DND-41 (cell line): Measurements from ENCODE around the gene PTPRG.

ENCODE experiments used
- EZH2 ChIP-seq: IDR thresholded peaks from 3 replicates; pipeline ENCODE4 v1.6.1; 2012; ENCODE audit warnings: borderline replicate concordance, low read depth, mild to moderate bottlenecking, moderate library complexity, low read length, inconsistent platforms; ENCODE audit not compliant: severe bottlenecking
- TF ChIP-seq, protein P1 (sequence below): IDR thresholded peaks from 2 replicates; pipeline ENCODE4 v1.5.1; 2012; ENCODE audit warnings: borderline replicate concordance, low read length, moderate library complexity, mild to moderate bottlenecking; ENCODE audit not compliant: poor library complexity, severe bottlenecking; ENCODE audit errors: extremely low read depth

DNA sequence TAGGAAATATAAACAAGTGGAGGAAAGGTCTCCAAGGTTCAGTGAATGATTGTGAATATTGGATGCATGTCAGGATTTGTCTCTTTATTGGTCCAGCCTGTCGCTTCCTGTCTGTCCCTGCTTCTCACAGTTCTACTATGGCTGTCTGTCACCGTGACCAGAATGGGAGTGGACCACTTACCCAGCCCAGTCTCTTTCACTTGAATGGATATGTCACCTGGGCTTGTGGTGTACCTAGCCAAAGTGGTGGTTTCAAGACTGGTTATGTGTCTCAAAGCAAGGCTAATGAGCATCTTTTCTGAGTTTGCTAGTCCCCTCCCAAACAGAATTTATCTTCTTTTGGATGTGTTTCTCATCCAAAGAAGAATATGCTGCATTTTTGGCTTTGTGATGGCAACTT lies 231.7 kb downstream of the PTPRG start:
- TF ChIP-seq, protein P1, sequence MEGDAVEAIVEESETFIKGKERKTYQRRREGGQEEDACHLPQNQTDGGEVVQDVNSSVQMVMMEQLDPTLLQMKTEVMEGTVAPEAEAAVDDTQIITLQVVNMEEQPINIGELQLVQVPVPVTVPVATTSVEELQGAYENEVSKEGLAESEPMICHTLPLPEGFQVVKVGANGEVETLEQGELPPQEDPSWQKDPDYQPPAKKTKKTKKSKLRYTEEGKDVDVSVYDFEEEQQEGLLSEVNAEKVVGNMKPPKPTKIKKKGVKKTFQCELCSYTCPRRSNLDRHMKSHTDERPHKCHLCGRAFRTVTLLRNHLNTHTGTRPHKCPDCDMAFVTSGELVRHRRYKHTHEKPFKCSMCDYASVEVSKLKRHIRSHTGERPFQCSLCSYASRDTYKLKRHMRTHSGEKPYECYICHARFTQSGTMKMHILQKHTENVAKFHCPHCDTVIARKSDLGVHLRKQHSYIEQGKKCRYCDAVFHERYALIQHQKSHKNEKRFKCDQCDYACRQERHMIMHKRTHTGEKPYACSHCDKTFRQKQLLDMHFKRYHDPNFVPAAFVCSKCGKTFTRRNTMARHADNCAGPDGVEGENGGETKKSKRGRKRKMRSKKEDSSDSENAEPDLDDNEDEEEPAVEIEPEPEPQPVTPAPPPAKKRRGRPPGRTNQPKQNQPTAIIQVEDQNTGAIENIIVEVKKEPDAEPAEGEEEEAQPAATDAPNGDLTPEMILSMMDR = no peak
- no peak for TF ChIP-seq EZH2
